ENCODE data around the gene C2orf66.

DNA sequence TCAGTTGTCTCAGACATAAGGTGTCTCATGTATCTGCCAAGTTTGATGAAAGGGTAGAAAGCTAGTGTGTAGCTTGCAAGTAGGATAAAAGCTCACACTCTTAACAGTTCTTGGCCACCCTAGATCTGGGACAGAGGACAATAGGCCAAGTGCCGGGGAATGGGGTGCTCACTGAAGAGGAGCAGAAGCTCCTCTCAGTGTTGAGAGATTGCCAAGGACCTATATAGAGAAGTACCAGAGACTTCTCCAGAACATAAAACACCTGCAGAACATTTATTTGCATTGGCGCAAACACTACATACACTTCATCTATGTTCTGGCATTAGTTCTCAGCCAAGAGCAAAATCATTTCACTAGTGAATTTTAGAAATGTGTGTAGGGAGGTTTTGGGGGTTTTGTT is 6.8 kb downstream of the C2orf66 start:
- TF ChIP-seq, protein P1, sequence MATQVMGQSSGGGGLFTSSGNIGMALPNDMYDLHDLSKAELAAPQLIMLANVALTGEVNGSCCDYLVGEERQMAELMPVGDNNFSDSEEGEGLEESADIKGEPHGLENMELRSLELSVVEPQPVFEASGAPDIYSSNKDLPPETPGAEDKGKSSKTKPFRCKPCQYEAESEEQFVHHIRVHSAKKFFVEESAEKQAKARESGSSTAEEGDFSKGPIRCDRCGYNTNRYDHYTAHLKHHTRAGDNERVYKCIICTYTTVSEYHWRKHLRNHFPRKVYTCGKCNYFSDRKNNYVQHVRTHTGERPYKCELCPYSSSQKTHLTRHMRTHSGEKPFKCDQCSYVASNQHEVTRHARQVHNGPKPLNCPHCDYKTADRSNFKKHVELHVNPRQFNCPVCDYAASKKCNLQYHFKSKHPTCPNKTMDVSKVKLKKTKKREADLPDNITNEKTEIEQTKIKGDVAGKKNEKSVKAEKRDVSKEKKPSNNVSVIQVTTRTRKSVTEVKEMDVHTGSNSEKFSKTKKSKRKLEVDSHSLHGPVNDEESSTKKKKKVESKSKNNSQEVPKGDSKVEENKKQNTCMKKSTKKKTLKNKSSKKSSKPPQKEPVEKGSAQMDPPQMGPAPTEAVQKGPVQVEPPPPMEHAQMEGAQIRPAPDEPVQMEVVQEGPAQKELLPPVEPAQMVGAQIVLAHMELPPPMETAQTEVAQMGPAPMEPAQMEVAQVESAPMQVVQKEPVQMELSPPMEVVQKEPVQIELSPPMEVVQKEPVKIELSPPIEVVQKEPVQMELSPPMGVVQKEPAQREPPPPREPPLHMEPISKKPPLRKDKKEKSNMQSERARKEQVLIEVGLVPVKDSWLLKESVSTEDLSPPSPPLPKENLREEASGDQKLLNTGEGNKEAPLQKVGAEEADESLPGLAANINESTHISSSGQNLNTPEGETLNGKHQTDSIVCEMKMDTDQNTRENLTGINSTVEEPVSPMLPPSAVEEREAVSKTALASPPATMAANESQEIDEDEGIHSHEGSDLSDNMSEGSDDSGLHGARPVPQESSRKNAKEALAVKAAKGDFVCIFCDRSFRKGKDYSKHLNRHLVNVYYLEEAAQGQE (IDR thresholded peaks at IDR 0.05; ENCODE audit: insufficient read depth in 1 of 2, low read depth in 2 of 2, low read length in 2 of 2): no peak
- TF ChIP-seq SIN3A (IDR thresholded peaks at IDR 0.05; ENCODE audit: borderline replicate concordance, insufficient read depth, low read length) (no peak), POLR2AphosphoS5 (IDR thresholded peaks at IDR 0.05; ENCODE audit: low read depth, low read length) (no peak)
